Ammon's horn (tissue), 1 donor: ENCODE data around the gene GABRG3.
A peak's percentile ranks its signal among the peaks of the same experiment; 100 is the strongest.

Experiments
- DNase-seq: peaks from one replicate; pipeline ENCODE4 v3.0.0-alpha.2; 2016; ENCODE audit warnings: low spot score

Gene GABRG3

GRCh38 chr15:27468151-27468591 is 497.2 kb downstream of the GABRG3 start:
- no peak for DNase-seq

- DNase-seq = no peak
These were observed 502.9 kb downstream of the GABRG3 start for GRCh38 chr15:27473845-27474244.

DNA sequence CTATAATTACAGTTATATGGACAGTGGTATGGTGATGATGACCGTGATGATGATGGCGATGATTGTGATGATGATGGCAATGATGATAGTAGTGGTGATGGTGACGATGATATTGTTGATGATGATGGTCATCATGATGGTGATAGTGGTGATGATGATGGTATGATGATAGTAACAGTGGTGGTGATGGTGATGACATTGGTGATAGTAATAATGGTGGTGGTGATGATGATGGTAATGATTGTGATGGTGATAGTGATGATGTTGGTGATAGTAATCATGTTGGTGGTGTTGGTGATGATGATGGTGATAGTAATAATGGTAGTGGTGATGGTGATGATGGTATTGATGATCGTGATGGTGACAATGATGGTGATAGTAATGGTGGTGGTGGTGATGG is 504.4 kb downstream of the GABRG3 start:
- no peak for DNase-seq

GRCh38 chr15:27479296-27480140 is 508.5 kb downstream of the GABRG3 start:
- DNase-seq = peak; percentile 27

DNA sequence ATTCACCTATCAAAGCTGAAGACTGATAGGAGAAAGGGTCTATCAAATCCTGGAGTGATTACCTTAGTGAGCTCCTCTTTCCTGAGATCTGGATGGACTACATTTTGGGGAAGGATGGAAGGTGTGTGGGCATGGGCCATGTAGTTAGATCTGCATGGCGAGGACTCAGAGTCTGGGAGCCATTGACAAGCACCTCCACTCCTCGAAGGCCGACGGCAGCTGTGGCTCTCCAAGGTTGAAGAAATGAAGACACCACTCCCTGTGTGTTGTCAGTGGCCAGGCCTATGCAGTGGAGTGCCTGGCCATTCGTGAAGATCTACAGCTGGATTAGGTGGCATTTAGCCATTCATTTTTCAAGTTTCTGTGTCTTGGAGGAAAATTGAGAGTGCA is 509.2 kb downstream of the GABRG3 start:
- DNase-seq = no peak

DNA sequence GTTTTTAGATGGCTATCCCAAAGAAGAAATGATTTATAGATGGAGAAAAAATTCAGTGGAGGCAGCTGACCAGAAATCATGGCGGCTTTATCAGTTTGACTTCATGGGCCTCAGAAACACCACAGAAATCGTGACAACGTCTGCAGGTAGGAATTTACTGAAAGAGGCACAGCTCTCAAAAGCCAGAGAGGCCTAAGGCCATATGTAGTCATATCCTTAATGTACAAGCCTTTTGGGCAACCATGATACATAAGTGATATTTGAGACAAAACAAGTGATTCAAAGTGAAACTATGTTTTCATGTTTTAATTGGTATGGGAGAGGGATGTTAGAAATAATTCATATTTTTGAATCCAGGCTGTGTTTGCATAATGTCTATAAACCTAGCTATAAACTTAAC is 509.7 kb downstream of the GABRG3 start:
- DNase-seq = no peak

- DNase-seq = no peak
These were observed 510.8 kb downstream of the GABRG3 start for GRCh38 chr15:27481768-27482167.

GRCh38 chr15:27482287-27482686 is 511.3 kb downstream of the GABRG3 start:
- DNase-seq = no peak

DNA sequence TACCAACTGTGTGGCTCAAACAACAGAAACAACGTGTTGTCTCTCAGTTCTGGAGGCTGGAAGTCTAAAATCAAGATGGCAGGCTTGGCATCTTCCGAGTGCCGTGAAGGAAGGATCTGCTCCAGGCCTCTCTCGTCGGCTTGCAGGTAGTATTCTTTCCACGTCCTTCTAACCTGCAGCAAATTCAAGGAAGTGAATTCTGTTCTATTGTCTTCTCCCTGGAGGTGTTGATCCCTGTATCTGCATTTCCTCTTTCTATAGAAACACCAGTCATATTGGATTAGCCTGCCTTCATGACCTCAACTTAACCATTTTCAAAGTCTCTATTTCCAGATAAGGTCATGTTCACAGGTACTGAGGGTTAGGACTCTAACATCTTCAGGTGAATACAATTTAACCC is 512.1 kb downstream of the GABRG3 start:
- no peak for DNase-seq

GRCh38 chr15:27485265-27485664 is 514.3 kb downstream of the GABRG3 start:
- DNase-seq = no peak

DNA sequence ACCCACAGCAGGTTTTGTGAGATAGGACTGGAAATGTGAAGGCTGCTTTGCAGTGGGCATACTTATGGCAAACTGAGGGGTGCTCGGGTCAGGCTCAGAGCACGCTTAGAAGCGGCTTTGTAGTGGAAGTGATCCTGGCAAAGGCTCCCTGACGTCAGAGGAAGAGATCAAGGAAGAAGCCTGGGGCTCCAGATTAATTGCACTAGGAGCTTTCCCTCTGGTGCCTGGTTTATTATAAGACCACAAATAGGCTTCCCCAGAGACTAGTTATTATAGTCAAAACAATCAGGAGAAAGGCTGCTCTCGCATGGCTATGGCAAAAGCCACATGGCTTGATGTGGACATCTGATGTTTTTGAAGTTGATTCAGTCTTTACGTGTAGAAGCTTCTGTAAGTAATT is 515.1 kb downstream of the GABRG3 start:
- no peak for DNase-seq

- no peak for DNase-seq
These were observed 516.0 kb downstream of the GABRG3 start for GRCh38 chr15:27486683-27487647.

DNA sequence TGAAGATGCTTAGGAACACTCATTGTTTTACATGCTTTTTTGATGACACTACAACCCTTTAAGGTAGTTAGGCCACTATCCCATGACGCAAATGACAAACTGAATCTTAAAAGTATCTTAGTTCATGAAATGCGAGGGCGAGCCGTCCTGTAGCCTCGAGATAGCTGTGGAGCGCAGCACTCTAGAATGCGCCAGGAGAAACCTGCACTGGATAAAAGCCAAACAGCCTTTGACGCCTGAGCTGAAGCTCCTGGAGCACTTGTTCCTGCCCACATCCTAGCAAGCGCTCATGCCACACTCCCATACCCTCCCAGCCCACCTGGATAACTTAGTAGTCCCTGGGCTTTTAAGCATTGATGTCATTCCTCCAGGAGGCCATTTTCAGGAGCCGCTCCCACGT is 516.9 kb downstream of the GABRG3 start:
- no peak for DNase-seq

DNA sequence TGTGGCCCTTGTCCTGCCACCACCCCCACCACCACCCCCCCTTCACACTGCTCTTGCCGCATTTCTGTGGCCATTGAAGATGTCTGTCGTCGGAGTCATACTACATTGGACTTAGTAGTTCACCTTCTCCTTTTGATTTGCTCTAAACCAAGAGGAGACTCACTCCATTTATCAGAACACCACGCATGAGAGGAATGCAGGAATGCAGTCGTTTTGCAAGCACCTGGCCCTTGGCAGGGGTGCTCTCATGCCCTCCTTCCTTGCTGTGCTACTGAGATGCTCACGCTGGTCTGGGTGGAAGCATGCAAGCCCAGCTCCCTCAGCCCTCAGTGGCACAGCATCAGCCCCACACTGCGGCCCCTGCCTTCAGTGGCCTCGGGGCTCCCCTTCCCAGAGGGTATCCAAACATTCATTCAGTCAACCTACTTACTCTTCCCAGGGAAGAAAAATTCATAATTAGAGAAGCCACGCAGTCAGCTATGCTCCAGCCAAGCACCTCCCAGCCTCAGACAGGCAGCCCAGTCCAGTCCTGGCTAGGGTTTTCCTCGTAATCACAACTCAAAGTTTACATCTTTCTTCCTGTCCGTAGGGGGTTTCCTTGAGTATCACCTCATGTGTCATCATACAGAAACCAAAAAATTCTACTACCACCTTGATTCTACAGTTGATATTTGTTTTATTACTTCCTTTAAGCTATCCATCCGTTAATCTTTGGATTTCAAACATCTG is 520.0 kb downstream of the GABRG3 start:
- DNase-seq = no peak

DNA sequence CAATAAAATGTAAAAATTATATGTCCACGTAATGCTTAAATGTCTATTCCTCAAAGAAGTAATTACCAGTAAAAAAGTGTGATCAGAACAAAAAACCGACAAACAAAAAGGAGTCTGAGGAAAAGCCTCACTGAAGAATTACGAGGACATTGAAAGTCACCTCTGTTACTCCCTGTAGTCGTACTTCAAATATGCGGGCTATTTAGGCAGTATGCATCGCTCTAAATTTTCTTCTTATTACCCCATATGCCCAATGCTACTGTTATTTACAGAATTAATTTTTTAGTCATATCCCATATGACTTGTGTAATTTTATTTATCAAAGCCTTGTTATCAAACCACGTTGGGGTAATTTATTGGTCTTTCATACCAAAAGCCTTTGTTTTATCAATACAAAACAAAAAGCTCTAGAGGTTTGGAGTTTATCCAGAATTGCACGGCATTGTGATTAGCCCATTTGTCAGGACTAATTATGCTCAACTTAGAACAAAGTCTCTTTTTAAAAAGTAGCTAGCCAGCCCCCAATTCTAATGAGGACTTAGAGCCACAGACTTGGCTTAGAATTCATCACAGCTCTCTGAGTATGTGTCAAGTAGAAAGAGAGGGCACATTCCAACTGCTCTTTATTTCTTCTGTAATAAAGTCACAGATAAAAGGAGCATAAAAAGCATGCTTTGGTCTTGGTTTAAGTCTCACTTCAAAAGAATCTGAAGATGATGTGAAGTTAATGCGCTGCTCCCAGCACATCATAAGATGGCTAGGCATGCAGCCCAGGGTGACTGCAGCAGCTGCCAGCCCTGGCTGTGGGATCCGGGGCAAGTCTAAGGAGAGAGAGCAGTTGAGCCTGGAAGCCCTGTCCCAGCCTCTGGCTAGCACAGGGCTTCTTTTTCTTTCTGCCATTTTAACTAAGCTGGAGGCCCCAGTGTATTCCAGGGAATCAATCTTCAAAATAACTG is 521.0 kb downstream of the GABRG3 start:
- DNase-seq = peak; percentile 85

- no peak for DNase-seq
These were observed 525.0 kb downstream of the GABRG3 start for GRCh38 chr15:27495963-27496459.

GRCh38 chr15:27498700-27499099 is 527.7 kb downstream of the GABRG3 start:
- no peak for DNase-seq

DNA sequence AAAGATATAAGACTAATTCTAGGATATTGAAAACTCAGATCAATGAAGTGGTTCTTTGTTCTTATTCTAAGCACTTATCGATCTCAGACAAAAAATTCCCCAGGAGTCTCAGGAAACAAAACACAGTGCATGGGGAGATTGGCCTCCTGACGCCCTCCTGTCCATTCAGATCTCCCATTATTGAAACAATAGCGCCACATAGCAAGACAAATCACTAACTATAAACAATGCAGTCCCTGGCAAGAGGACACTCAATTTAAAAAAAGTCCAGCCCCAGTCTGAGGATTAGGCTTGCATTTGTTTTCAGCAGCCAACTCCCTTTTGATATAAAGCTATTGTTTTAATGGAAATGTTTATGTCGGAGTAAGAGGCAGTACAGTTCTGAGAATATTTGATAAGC is 528.2 kb downstream of the GABRG3 start:
- DNase-seq = no peak

DNA sequence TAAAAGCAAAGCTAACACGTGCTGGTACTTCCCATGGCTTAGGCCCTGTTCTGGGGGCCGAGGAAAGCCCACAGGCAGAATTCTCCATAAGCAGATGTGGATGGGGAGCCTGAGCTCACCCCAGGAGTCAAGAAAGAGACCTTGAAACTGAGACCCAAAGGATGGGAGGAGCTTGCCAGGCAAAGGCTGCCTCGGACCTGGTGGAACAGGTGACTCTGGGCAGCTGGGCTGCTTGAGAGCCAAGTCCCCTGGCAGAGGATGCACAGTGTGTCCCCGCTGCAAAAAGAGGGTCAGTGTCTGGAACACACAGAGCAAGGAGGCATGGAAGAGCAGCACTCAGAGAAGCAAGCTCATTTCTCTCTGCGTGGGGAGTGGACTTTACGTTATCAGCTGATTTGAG is 528.7 kb downstream of the GABRG3 start:
- DNase-seq = no peak

DNA sequence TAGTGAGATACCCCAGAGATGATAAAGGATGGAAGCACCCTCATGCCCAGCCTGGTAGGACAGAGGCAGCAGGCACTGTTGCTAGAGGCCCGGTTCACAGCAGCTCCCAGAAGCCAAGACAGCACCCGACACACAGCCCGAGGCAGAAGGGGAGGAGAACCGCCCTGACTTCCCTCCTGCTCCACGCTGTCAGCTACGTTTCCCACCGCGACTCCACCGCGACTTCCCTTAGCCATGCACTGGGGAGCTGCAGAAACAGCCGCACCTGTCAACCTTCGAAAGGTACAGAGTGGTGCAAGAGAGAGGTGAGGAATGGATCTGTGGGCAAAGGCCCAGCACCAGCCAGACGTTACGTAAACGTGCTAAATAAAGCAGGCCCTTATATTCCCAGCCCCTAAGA is 529.2 kb downstream of the GABRG3 start:
- DNase-seq = no peak

- no peak for DNase-seq
These were observed 535.8 kb downstream of the GABRG3 start for GRCh38 chr15:27506752-27507151.
